NCI-H345 treated with DMSO at 0.1 percent for 48 hours (cell line): ENCODE data around the gene GUCA2B.

Source experiments
- DNase-seq: peaks from one replicate; lab custom pipeline; 2025; ENCODE audit not compliant: unreplicated experiment; lab: John Stamatoyannopoulos, UW

The GUCA2B gene

DNA sequence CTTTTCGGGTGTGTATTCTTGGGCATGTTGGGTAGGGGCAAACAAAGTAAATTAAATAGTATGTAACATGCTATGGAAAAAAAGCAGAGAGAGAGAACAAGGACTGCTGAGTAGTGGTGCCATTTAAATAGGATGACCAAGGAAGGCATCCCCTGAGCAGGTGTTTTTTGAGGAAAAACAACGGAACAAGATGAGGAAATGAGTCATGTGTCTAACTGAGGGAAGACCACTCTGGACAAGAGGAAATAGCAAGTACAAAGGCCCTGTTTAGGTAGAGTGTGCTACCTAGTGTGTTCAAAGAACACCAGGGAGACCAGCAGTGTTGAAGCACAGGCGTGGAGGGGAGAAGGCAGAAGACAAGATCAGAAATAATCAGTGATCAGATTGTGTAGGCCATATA, 31.4 kb downstream of the GUCA2B start:
- DNase-seq, result no peak

DNA sequence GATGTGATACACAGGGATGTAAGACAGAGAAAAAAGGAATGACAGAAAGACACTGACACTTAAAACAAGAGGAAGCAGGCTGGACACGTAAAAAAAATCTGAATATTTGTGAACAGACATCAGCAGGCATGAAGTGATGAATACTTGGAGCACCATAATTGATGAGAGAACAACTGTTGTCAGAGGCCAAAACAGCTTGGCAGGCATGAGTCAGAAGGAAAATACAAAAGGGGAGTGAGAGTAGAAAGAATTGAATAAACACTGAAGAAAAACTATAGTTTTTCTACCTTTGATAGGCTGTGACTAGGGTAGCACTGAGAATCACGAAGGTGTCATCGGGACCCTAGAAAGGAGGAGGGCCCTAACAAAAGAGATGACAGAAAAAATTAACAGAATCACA, 32.9 kb downstream of the GUCA2B start:
- DNase-seq, result no peak

DNA sequence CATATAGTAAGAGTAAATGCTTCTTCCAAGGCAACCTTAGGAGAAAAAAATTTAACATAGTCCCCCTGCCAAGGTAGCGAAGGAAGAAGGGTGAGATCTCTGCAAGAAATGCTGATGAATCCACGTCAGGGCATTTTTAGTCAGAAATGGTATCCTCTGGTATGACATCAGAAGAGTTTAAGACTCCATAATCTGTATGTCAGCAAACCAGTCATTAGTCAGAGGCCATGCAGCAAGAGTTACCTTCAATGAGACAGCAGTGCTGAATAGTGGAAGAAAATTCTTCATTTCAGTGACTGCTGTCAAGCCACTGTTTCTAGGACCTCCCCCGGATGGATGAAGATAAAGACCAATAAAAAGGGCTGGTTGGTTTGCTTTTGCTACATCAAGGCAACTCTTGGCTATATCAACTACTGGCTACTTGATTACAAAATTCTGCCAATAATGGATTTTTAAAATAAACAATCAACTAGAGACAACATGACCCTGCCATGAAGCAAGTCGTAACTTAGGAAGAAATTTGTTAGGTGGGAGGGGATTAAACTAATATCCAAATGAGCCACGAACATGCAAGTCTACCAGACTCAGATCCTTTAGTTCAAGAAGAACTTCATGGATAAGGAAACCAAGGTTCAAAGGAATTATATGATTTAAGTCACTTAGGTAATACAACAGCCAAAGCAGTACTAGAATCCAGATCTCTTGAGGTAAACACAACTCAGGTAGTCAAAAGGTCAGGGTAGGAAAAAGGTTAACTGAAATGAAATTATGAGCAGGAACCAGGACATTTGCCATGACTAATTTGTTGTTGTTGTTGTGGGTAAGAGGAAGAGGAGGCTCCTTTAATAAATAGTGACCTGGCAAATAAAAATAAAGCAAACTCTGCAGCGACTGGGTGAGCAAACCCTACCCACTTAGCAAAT, 37.0 kb downstream of the GUCA2B start:
- DNase-seq, result no peak

DNA sequence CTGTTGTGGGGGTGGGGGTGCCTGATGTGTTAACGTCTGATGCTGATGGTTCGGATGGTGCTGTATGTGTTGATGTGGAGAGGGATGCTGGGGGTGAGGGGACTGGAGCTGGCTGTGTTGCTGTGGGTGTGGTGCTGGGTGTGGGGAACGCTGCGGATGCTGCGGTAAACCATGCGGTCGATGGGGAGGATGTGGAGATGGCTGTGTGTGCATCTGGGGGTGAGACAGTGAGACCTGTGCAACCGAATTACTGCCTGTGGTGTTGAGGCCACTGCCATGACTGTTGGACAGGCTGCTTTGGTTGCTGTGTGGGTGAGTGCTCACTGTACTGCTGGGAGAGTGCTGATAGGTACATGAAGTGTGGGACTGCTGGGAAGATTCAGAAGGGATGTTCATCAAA, 38.1 kb downstream of the GUCA2B start:
- DNase-seq, result no peak

DNA sequence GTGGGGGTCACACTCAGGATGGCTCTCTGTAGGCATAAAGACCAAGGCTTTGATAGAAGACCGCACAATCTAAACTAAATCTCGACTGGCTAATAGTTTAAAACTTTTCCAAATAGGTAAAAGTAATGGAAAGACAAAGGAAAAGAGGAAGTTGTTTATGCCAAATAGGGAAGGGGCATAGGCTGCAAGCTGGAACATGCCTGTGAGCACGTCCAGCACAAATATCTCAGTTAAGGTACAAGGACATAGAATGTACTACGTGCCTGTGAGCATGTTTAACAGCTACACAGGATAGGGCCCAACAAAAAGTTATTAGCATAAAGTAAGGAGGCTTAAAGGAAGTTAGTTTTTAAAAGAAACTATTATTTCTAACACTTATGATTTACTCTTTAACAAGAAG, 38.9 kb downstream of the GUCA2B start:
- DNase-seq, result no peak

DNA sequence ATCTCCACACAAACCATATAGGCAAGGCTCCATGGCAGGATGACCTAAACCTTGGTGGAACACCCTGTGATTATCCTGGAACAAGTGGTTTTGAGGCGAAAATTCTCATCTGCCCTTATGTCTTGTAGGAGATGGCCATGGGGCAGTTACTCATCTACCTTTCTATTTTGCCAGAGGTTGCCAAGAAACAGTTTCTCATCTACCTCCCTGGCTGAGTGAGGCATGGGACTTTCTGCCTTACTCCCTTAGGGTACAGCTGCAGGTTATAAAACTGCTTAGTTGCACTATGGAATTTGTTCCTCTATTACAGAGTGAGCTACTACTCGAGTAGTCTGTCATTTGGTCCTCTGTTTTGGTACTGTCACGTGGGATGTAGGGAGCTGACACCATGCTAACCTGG, 42.6 kb downstream of the GUCA2B start:
- no peak for DNase-seq

DNA sequence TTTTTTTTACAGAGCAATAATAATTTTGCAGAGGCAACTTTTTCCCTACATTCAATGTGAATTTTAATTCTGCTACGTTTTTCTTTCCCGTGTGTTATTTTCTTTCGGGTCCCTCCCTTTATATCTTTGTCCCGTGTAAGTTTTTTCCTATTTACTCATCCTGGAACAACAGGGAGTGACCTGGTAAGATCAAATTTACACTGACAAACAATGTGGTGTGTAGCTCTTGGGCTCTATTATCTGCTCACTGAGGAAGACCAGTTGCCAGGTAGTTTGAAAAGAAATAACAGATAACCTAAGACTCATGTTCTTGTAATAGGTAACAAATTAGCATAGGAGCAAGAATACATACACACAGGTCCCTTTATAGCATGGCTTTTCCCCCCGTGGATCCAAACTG, 45.0 kb downstream of the GUCA2B start:
- no peak for DNase-seq

DNA sequence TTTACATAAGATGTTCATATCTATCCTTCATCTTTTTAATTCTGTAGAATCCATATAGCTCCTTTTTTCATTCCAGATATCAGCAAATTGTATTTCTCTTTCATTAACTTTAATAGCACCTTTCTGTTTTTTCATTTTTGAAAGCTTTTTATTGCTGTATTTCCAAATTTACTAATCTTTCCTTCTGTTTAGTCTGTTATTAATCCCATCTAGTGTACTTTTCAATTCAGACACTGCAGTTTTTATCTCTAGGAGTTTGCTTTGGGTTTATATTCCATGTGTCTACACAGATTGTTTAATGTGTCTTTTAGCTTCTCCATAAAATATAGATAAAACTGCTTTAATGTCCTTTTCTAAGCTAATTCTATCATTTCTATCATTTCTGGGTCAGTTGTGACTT, 48.8 kb downstream of the GUCA2B start:
- no peak for DNase-seq
